CD4-positive, alpha-beta T cell treated with Interleukin-15 for 4 hours (primary cell): Measurements from ENCODE around the gene OR7D2.
"Not testable (repeated sequence)": the region's sequence is repeated elsewhere in the genome, so short reads cannot be mapped to it uniquely, and the experiment has no call there.

Experiments used
- DNase-seq: peaks from one replicate; pipeline ENCODE4 v3.0.0-alpha.2; 2020; ENCODE audit warnings: low spot score

OR7D2 gene

DNA sequence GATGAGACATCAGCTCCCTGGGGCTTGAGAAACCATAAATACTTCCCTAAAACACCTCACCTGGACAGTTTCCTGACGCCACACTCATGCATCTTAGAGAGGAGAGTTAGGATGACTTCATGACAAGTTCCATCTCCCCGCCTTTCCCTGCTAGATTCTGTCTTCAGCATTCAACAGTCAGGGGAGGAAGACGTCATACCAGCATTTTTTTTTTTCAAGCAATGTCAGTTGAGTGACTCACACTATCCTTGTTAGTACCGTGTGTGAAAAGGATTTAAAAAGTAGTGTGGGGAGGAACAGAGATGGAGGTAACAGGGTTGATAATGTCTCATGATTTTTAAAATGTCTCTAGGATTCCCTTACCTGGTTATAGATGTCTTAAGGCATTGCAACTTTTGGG is at the start of gene OR7D2:
TSS of gene OR7D2 (plus strand) at position 79 of the 400 bp plus-strand sequence. CDS start 6,803 bp downstream, outside the sequence.
- DNase-seq, result no peak

DNA sequence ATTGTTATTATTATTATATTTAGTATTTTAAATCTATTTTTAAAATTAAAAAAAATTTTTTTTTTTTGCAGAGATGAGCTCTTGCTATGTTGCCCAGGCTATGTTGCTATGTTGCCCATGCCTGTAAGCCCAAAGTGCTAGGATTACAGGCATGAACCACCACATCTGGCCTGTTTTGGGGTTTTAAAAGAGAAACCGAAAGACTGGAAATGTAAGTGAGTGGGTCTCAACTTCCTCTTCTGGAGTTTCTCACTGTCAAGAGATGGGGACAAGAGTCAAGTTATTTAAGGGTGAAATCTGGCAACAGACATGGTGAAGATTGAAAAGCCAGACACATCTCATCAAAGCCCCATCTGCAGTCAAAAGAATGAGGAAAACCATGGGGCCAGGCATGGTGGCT is 47.8 kb upstream of the OR7D2 start:
- no peak for DNase-seq

DNA sequence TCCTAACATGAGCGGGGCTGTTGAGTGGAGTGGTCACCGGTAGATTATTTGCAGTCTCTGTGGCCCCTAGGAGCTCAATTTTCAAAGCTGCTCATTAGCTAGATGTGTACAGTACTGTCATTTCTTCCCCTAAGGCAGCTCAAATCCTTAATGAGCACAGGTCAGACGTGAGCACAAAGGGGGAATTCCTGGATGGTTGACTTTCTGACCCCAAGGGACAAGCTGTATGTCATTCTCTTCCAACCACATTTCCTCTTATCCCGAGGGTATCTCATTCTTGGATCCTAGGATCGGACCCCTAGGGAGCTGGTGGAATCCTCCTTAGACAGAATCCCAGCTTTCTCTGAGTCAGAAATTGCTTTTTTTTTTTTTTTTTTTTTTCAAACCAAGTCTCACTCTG is 46.4 kb upstream of the OR7D2 start:
- no peak for DNase-seq

DNA sequence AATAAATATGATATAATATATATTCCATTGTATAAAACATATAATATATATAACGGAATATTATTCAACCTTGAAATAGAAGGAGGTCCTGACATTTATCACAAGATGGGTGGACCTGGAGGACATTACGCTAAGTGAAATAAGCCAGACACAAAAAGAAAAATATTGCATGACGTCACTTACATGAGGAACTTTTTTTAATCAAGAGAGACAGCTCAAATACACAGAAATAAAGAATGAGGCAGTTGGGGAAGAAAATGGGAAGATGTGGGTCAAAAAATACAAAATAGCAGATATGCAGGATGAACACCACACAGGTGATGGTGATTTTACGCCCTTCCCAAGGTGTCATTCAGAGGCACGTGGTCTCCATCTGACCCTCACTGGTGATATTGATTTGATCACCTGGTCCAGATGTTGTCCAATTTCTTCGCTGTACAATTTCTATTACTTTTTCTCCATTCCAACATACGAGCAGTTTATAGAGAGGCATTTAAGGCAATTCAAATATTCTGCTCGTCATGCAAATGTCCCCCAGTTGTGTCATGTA is 39.1 kb upstream of the OR7D2 start:
- DNase-seq, result no peak

DNA sequence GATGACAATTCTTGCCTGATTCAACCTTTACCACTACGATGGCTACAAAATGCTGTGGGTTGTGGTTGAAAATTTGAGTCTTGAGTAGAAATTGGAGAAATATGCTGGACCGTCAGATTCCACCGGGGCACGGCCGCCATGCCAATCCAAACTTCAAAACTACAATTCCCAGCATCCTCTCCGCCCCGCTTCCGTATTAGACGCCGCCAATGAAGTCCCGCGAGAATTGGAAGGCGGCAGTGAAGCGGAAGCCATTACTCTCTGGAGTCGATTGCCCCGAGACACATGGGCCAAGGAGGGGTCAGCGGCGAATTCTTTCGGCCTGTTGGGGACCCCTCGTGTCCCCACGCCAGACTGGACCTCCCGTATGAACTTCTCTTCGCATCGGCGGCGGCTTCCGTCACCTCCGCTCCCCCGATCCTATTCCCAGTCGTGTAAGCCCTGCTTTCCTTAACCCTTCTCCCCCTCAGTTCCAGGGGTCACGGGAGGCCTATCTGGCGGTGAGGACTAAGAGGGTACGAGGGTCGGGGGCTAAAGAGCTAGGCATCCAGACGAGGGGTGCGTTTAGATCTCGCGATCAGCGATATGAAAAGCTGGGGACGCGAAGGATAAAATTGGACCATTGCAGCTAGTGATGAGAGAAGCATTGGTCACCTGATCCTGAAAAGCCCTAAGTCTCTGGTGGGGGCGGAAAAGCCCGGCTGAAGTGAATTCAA is 38.5 kb upstream of the OR7D2 start, which contains the start of gene ZNF317:
TSS of gene ZNF317 (plus strand) at position 239 of the 716 bp plus-strand sequence. CDS start 15,620 bp downstream, outside the sequence.
- peak; percentile 92 for DNase-seq

DNA sequence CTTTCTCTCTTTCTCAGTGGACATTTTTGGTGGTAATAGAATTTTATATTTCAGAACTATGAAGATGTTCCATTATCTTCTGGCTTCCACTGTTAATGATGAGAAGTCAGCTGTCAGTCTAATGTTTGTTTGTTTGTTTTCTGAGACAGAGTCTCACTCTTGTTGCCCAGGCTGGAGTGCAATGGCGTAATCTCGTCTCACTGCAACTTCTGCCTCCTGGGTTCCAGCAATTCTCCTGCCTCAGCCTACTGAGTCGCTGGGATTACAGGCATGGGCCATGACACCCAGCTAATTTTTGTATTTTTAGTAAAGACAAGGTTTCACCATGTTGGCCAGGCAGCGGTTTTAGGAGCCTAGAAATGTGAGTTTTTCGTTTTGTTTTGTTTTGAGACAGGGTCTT is 33.9 kb upstream of the OR7D2 start:
- no peak for DNase-seq

DNA sequence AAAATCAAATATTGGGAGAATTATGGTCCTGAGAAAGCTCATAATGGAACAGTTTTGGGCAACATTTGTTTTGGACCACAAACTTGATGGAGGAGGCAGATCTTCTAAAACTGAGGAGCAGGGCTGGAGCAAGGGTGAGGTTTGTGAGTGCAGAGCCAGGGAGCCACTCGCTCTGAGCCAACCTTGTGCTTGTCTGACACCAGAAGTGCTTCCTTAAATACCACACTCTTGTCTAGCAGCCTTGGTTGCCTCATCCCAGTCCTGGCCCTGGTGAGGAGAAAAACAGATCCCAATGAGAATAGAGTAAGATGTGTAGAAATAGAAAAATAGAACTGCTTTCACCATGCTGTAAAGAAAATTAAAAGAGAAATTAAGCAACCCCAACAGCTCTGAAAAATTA is 31.9 kb upstream of the OR7D2 start:
- DNase-seq, result no peak

DNA sequence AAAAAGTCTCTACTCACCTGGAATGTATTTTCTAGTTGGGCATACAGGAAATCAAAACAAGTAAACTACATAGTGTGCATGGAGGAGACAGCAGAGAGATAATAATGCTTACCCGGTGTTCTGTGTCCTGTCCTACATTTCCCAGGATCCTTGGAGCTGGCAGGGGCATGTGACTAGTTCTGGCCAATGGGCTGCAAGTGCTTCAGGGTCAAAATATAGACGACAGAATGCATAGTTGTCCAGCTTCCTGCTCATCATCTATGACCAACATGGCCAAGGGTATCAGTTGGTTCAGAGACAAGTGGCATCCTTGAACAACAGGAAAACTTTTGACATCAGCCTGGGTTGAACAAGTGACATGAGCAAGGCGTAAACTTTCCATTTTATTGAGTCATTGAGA is 30.1 kb upstream of the OR7D2 start:
- DNase-seq, result no peak

DNA sequence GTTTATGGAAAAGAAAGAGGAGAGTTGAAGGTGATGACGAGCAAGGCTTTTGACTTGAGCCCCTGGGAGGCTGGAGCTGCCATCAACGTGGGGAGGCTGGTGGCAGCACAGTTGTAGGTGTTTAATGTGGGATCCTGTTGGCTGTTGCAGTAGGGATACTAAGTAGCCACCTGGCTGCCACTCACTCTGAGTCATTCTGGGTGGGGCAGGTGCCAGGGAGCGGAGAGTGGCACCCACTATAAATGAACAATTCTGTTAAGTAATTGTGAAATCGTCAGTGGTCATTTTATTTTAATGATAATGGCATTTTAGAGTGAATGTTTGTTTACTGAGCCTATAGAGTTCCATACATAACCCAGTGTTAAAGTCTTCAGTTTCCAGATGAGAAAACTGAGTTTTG is 28.8 kb upstream of the OR7D2 start:
- DNase-seq, result no peak

DNA sequence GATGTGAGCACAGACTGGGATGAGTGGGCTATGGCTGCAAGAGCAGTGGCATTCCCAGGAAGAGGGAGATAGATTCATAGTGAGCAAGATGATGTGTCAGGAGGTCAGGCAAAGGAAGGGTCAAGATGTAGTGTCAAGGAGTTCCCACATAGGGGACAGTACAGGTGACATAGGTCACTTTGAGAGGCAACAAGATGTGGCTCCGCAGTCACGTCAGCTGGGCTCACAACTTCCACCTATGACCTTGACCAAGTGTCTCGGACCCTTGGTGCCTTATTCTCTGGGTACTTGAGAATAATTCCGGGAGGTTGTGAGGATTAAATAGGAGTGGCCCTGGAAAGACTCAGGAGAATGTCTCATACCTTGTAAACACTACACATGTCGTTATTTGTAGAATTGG is 28.1 kb upstream of the OR7D2 start:
- DNase-seq, result no peak

DNA sequence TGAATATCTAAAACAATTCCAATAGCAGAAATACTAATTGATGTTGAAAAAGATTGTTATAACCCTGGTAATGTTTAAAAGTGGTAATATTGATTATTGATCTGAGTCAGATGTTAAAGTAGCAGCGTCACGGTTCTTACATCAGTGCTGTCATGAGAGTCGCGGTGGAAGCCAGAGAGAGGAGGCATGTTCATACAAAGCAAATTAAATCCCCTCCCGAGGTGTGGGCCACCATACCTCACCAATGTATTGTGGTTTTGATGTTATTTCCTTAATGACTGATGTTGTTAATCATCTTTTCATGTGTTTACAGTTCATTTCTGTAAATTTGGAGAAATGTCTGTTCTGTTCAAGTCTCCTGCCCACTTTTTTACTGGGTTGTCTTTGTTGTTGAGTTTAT is 27.4 kb upstream of the OR7D2 start:
- DNase-seq, result peak; percentile 18

DNA sequence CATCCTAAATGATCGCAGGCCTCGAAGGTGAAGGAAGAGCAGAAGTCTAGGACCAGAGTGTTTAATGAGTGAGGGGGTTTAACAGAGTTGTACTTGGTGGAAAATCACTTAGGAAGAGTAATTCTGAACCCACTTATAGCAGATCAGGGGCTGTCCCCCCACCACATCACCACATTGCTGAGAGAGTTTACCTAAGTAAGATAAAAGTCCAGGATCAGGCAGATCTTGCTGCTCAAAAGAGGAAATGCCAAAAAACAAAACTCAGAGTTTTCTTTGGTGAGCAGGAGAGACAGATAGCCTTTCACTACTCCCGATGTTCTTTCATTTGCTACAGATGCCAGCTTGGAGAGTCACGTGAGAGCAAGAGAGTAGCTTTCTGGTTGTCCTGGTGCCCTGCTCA is 23.2 kb upstream of the OR7D2 start:
- no peak for DNase-seq

DNA sequence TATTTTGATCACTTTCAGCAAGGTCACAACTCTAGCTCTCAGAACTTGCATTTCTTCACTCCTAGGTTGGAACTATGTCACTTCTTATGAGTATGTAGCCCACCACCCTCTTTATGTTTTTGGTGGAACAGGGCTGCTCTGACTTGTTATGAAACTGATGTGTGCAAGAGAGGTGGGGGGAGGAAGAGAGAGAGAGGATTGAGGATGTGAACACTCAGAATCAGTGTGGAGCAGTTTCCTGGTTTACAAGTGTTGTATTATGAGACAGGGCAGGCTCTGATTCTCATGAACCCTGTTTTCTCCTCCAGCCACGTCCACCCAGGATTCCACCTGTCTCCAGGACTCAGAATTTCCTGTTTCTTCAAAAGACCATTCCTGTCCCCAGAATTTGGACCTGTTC is 22.5 kb upstream of the OR7D2 start:
- no peak for DNase-seq

DNA sequence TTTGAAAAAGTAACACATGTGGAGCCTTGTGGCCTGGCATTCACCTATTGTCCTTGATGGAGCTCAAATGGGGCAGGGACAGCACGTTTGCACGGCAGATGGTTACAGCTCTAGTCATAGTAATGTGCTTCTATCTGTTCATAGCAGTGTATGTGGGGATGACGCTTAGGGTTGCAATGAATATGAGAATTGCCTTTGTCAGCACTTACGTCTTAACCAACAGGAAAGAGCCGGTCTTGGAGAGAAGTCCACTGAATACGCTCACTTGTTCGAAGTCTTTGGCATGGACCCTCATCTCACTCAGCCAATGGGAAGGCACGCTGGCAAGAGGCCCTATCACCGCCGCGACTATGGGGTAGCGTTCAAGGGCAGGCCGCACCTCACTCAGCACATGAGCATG is 18.9 kb upstream of the OR7D2 start:
- DNase-seq, result no peak

DNA sequence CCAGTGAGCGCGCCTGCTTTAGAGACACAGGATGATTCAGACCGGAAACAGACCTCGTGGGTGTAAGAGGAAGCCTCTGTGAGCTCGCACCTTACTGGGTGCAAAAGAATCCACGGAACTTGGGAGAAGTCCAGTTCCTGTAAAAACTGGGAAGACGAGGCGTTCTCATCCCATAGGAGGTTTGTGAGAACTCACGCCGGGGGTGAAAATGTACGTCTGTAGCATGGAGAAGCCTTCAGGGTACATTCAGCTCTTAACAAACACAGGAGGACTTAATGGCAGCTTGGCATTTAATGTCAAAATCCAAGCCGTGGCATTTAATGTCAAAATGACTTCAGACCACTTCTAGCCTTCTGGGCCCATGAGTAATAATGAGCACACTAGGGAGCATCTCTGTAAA is 17.4 kb upstream of the OR7D2 start:
- no peak for DNase-seq

DNA sequence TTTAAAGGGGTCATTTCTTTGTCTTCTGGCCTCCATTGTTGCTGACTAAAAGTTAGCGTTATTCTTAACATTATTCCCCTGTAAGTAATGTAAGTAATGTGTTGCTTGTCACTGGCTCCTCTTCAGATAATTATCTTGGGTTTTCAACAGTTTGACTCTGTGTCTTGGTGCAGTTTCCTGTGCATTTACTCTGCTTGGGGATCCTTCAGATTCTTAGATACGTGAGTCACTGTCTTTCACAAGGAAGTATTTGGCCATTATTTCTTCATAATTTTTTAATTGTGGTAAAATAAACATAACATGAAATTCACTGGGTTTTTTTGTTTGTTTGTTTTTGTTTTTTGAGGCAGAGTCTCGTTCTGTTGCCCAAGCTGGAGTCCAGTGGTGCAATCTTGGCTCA is 13.5 kb upstream of the OR7D2 start:
- DNase-seq, result no peak

DNA sequence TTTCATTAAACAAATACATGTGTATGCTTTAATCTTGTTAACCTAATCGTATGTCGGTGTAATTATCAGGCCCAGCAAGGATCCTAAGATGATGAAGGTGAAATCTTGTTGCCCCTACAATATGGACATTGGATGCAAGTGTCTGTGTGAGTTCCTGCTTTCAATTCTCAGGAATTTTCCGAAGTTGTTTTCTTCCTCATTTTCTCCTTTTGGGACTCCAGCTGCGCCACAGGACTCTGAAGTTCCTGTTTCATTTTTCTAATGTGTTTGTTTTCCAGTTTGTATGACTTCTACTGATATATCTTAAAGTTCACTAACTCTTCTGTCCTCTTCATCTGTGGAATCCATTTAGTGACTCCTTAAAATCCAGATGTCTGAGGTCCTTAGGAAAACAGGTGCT is 11.9 kb upstream of the OR7D2 start:
- no peak for DNase-seq

DNA sequence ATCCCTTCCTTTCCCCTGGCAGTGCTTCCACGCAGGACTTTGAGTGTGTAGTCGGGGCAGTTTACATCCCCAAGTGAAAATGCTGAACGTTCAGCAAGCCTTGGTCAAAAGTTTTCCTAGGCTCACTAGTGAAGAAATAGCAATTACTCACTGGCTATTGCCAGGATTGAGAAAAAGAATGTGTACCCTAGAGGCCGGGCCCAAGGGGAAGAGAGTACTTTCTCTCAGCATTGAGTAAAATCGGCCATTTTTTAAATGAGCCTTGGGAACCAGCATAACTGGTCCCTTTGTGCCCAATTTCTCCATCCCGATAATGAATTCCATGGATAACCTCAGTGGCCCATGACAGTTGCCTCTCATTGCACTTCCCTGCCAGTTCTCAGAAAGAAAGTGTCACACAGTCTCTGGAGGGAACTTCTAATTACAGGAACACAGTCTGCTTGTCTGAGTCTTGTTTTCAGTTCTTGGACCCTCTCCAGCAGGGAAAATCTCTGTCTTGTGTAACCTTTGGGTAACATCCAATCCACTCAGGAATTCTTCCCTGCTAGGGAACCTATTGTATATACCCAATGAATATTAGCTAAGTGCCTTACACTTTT is 7.3 kb upstream of the OR7D2 start:
- DNase-seq, result no peak

DNA sequence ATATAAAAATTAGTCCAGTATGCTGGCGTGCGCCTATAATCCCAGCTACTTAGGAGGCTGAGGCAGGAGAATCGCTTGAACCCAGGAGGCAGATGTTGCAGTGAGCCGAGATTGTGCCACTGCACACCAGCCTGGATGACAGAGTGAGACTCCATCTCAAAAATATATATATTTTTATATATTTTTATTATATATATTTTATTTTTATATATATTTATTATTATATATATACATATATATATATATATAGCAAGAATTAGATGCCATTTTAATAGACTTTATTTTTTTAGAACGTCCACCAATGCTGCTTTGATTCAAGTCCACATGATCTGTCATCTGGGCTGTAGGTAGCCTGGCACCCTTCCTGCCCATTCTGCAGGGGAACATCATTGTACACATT is 3.5 kb upstream of the OR7D2 start:
- DNase-seq, result no peak

DNA sequence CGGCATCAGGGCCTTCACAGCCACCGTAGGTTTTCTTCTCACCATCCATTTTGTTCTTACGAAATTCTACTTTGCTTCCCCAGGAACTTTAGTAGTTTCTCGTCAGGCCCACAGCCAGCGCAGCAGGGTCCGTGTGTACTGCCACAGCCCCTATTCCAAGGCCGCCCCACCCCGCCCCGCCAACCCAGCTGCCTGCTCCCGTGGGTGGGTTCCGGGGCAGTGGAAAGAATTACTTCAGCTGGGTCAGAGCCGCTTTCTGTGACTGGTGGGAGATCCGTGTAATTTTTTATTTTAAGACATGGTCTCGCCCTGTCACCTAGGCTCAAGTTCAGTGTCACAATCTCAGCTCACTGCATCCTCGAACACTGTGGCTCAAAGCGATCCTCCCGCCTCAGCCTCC is 4.2 kb downstream of the OR7D2 start:
- no peak for DNase-seq

DNA sequence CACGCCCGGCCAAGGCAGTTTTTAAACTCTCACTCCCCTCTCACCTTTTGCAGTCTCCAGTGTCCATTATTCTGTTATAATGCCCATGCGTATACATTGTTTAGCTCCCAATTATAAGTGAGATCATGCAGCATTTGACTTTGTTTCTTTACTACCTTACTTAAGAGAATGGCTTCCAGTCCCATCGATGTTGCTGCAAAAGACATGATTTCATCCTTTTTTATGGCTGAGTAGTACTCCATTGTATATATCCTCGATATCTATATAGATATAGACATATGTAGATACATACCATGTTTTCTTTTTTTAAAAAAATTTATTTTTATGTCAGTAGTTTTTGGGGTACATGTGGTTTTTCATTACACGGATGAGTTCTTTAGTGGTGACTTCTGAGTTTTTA is 8.4 kb downstream of the OR7D2 start:
- DNase-seq, result no peak

DNA sequence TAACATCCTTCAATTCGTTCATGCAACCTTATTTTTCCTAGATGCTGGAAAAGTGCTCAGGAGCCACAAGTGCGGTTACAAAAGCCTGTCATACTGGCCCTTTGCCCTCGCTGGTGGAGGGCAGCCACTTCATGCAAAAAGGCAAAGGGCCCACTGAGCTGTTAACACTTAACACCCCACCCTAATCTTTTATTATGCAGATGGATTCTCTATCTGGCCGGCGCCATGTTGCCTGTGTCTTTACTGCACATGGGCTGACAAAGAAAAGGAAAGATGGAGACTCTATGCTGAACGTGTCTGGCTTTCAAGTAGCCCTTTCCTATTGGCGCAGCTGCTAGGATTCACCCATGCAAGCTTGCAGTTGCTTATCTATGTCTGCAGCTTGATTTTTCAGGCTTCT is 10.8 kb downstream of the OR7D2 start:
- no peak for DNase-seq

DNA sequence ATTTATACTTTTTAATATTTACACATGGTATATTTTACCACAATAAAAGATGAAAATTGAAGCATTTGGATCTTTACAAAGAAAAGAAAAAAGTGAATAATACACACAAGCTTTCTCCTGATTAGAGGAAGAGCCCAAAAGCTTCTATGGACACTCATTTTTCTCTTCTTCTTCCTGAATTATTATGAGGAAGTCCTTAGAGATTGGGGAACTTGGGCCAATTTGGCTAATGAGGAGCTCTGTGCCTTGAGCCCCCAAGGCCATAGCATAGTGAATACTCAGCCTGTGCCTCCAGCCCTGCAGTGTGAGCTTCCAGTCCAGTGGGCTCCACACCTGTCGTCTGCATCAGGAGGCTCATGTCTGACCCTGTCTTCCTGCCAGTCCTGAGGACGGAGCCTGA is 19.3 kb downstream of the OR7D2 start:
- not testable (repeated sequence) for DNase-seq
